ENCODE data around the gene PRSS1.

DNA sequence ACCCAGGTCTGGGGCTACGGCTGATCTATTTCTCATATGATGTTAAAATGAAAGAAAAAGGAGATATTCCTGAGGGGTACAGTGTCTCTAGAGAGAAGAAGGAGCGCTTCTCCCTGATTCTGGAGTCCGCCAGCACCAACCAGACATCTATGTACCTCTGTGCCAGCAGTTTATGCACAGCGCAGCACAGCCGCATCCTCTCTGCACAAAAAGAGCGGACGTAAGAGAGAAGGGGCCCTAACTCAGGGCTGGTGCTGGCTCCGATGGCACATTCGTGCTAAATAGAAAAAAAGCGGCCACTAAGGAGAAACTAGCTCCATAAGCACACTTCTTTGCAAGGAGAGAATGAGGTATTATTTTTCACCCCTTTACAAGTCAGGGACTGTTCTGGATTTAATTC is 28.3 kb upstream of the PRSS1 start:
- TF ChIP-seq, protein P1, sequence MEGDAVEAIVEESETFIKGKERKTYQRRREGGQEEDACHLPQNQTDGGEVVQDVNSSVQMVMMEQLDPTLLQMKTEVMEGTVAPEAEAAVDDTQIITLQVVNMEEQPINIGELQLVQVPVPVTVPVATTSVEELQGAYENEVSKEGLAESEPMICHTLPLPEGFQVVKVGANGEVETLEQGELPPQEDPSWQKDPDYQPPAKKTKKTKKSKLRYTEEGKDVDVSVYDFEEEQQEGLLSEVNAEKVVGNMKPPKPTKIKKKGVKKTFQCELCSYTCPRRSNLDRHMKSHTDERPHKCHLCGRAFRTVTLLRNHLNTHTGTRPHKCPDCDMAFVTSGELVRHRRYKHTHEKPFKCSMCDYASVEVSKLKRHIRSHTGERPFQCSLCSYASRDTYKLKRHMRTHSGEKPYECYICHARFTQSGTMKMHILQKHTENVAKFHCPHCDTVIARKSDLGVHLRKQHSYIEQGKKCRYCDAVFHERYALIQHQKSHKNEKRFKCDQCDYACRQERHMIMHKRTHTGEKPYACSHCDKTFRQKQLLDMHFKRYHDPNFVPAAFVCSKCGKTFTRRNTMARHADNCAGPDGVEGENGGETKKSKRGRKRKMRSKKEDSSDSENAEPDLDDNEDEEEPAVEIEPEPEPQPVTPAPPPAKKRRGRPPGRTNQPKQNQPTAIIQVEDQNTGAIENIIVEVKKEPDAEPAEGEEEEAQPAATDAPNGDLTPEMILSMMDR (IDR thresholded peaks at IDR 0.05) = no peak
- TF ChIP-seq POLR2A (IDR thresholded peaks at IDR 0.05) = no peak

All from esophagus squamous epithelium (tissue), 4 donors.